GM23248 (cell line): ENCODE data around the gene WDR75. TPM values are rescaled to one million over a fixed set of nuclear protein-coding genes. Genes with fewer than 3 reads are reported as not detected.

Experiments
- DNase-seq: peaks from one replicate; pipeline ENCODE4 v3.0.0-alpha.2; 2015
- H2AFZ ChIP-seq: fragments of 200-600 bp; sonication (generic); 2 replicates; pipeline ENCODE4 v1.6.1; 2016; ENCODE audit warnings: antibody characterized with exemption
- H3F3A ChIP-seq: fragments of 200-600 bp; sonication (generic); 2 replicates; pipeline ENCODE4 v1.6.1; 2016; ENCODE audit warnings: mild to moderate bottlenecking, antibody characterized with exemption, mixed run types; ENCODE audit not compliant: insufficient read depth
- H3K27ac ChIP-seq: fragments of 200-600 bp; sonication (generic); 2 replicates; pipeline ENCODE4 v1.5.1; 2016; ENCODE audit warnings: mild to moderate bottlenecking
- H3K27me3 ChIP-seq: fragments of 200-600 bp; sonication (generic); replicated peaks from 2 replicates; pipeline ENCODE4 v1.6.1; 2016; ENCODE audit warnings: mild to moderate bottlenecking; ENCODE audit not compliant: insufficient read depth
- H3K36me3 ChIP-seq: fragments of 200-600 bp; sonication (generic); 2 replicates; pipeline ENCODE4 v1.6.1; 2016; ENCODE audit warnings: low read depth, mild to moderate bottlenecking
- H3K4me1 ChIP-seq: fragments of 200-600 bp; sonication (generic); 2 replicates; pipeline ENCODE4 v1.6.1; 2016; ENCODE audit warnings: mild to moderate bottlenecking; ENCODE audit not compliant: insufficient read depth
- H3K4me2 ChIP-seq: fragments of 200-600 bp; sonication (generic); one replicate; pipeline ENCODE4 v1.6.1; 2016; ENCODE audit warnings: mild to moderate bottlenecking; ENCODE audit not compliant: unreplicated experiment
- H3K4me3 ChIP-seq: fragments of 200-600 bp; sonication (generic); 2 replicates; pipeline ENCODE4 v1.5.1; 2016; ENCODE audit warnings: mild to moderate bottlenecking
- H3K79me2 ChIP-seq: fragments of 200-600 bp; sonication (generic); 2 replicates; pipeline ENCODE4 v1.6.1; 2016; ENCODE audit warnings: mild to moderate bottlenecking; ENCODE audit not compliant: insufficient read depth
- H3K9ac ChIP-seq: fragments of 200-600 bp; sonication (generic); 2 replicates; pipeline ENCODE4 v1.6.1; 2016; ENCODE audit warnings: mild to moderate bottlenecking
- H3K9me2 ChIP-seq: fragments of 200-600 bp; sonication (generic); 2 replicates; pipeline ENCODE4 v1.6.1; 2016; ENCODE audit warnings: mixed run types, mild to moderate bottlenecking, moderate library complexity; ENCODE audit not compliant: insufficient read depth
- H3K9me3 ChIP-seq: fragments of 200-600 bp; sonication (generic); one replicate; pipeline ENCODE4 v1.6.1; 2017; ENCODE audit warnings: low read depth
- H4K20me1 ChIP-seq: fragments of 200-600 bp; sonication (generic); 2 replicates; pipeline ENCODE4 v1.6.0; 2016; ENCODE audit not compliant: insufficient read depth
- EZH2 ChIP-seq: fragments of 200-600 bp; sonication (generic); IDR thresholded peaks from 2 replicates; pipeline ENCODE4 v1.6.1; 2018; ENCODE audit warnings: antibody characterized with exemption, mild to moderate bottlenecking; ENCODE audit not compliant: insufficient read depth, poor library complexity, severe bottlenecking
- EZH2phosphoT487 ChIP-seq: fragments of 200-600 bp; sonication (generic); IDR thresholded peaks from 2 replicates; pipeline ENCODE4 v1.6.1; 2018; ENCODE audit warnings: antibody characterized with exemption, moderate library complexity, mild to moderate bottlenecking, low read depth; ENCODE audit not compliant: insufficient read depth
- WGBS, 2 experiments: methylation state at CpG; one replicate each; pipeline ENCODE4 v1.1.6; 2015 to 2017; ENCODE audit warnings: low lambda C conversion rate in 2 of 2, low coverage in 1 of 2; ENCODE audit errors: missing lambda C conversion rate in 2 of 2; 5-methylcytosine and 5-hydroxymethylcytosine counted together
- in situ Hi-C: fragments of 300-500 bp; cut with MboI; formaldehyde crosslinking; loops from 2 replicates; pipeline ENCODE4 v1.15.0; 2020
- polyA plus RNA-seq: library from polyadenylated mRNA; unstranded; fragments of >200 nt; fragmentation: Nextera tagmentation; extraction: Ambion mirVana; gene quantifications from 2 replicates; pipeline ENCODE4 v1.2.1, GENCODE V29; 2016
- total RNA-seq: library from RNA; depleted of rRNA; stranded (reverse); fragments of >200 nt; shearing (Covaris generic); gene quantifications from 2 replicates; pipeline ENCODE4 v1.2.3, GENCODE V29; 2014

WDR75 gene
- total and polyA plus RNA-seq, 2 experiments from 2014 or later, result 25.8 to 44.1 TPM

DNA sequence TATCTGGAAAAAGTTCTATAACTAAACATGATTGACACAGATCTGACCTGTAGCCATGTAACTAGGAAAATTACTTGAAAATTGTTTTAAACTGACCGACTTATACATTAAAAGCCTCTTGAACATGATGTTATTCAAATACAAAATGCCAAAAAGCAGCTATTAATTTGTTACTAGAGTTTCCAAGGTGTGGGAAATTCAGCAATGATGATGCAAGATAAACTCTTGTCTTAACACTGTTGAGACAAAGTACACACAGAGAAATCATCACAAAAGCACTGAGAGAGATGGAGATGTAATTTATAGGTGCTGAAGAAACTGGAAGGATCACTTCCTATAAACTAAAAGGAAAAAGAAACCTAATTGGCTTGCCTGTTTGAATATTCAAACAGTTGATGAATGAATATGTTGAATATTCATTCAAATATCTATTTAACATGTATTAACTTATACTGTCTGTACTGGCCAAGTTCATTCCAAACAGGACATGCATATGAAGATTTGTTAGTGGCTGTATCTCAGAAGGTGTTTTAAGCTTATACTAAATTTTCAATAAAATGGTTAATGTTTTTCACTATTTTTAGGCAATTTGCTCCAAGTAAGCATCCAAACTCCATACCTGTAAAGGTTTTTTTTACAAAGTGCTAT lies 34.6 kb upstream of the WDR75 start:
- H3K4me1 ChIP-seq, result peaks cover 43% of the 10 kb centered on the region
- H2AFZ ChIP-seq, result no peak overlapping the region
- peaks cover 42% of the 10 kb centered on the region for H3F3A ChIP-seq
- peak overlapping the region; percentile 77 for H3K4me2 ChIP-seq
- peak overlapping the region; percentile 60 for H3K4me3 ChIP-seq
- no peaks in the 10 kb centered on the region for H4K20me1 ChIP-seq
- no peaks in the 10 kb centered on the region for H3K36me3 ChIP-seq
- no peaks in the 10 kb centered on the region for H3K9me2 ChIP-seq
- H3K79me2 ChIP-seq, result no peaks in the 10 kb centered on the region
- no peaks in the 10 kb centered on the region for H3K9me3 ChIP-seq
- DNase-seq, result no peak
- in situ Hi-C loops, result loop anchor here (25.0 kb wide), 1 partner anchor 869 kb away; no protein-coding TSS in a partner anchor
- H3K9ac ChIP-seq, result peak overlapping the region; percentile 42; the same call in 1 of the 2 replicates
- H3K27me3 ChIP-seq, result no peaks in the 10 kb centered on the region
- 91 to 93% methylated on average over 1 of the region's 1 CpG for WGBS, 2 experiments
- peak overlapping the region; percentile 68 for H3K27ac ChIP-seq
- TF ChIP-seq EZH2phosphoT487, result no peak
- TF ChIP-seq EZH2, result no peak

DNA sequence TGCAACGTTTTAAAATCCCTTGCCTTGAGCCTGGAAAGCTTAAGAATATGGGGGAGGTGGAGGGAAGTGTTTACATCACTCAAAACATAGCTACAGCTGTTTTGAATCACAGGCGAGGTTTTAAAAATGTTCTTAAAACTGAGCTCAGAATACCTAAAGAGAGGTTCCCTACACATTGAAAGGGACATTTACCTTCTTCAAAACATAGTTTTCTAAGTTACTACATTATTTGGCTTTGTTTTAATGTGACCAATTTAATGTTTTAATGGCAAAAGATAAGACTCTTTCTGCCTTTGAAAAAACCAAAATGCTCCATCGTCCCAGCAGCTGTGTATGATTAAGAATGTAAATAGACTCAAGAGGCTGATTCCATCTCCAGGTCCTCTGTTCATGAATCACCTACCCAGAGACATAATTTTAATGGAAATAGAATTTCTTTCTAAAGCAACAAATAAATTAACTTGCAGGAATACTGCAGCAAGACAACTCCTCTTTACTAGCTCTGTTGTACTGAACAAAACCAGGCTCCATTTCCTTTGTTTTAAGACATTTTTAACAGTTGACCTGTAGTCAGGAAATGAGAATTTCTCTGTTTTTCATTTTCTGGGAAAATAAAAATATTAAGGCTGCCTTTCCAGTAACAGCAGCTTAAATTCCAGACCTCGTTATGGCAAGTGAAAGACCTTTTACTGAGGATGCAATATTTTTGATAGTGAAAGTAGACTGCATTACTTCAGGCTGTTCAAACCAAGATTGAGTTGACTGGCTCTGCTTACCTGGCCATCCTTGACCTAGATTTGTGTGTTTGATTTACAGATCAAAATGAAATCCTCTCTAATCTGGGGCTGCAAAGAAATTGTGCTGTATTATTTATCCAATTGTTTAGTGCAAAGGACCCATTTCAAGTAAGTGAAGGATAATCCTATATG lies 33.7 kb upstream of the WDR75 start:
- H4K20me1 ChIP-seq, result no peaks in the 10 kb centered on the region
- DNase-seq, result peak; percentile 86
- H3K27me3 ChIP-seq, result no peaks in the 10 kb centered on the region
- H3K9ac ChIP-seq, result peak overlapping the region; percentile 42
- no peaks in the 10 kb centered on the region for H3K79me2 ChIP-seq
- H2AFZ ChIP-seq, result peak overlapping the region; percentile 37
- in situ Hi-C loops, result loop anchor here (25.0 kb wide), 1 partner anchor 870 kb away; no protein-coding TSS in a partner anchor
- no peaks in the 10 kb centered on the region for H3K9me2 ChIP-seq
- H3K9me3 ChIP-seq, result no peaks in the 10 kb centered on the region
- H3K4me3 ChIP-seq, result peak overlapping the region; percentile 60
- TF ChIP-seq EZH2phosphoT487, result no peak
- no peak for TF ChIP-seq EZH2
- H3K4me1 ChIP-seq, result peaks cover 49% of the 10 kb centered on the region
- H3K4me2 ChIP-seq, result peak overlapping the region; percentile 77
- peaks cover 46% of the 10 kb centered on the region for H3F3A ChIP-seq
- H3K27ac ChIP-seq, result peak overlapping the region; percentile 68
- no peaks in the 10 kb centered on the region for H3K36me3 ChIP-seq
- WGBS, 2 experiments, result 1% methylated on average over 4 of the region's 4 CpGs

DNA sequence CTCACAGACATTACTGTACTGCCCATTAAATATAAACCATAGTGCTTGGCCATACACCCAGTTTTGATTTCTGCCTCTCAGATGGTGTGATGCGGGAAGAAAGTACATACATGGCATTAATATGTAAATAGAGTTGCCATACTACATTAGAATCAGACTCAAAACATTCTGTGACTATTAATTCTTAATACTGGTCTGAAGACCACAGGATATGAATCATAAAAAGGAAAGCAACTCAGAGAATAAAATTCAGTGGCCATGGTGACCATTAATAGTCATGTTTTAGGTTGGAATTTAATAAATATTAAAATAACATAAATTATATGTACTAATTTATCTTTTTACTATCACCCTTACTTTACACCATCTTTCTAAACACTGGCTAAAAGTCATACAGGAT lies 33.0 kb upstream of the WDR75 start:
- H2AFZ ChIP-seq, result no peak overlapping the region
- peak; percentile 23 for DNase-seq
- peaks cover 49% of the 10 kb centered on the region for H3K4me1 ChIP-seq

DNA sequence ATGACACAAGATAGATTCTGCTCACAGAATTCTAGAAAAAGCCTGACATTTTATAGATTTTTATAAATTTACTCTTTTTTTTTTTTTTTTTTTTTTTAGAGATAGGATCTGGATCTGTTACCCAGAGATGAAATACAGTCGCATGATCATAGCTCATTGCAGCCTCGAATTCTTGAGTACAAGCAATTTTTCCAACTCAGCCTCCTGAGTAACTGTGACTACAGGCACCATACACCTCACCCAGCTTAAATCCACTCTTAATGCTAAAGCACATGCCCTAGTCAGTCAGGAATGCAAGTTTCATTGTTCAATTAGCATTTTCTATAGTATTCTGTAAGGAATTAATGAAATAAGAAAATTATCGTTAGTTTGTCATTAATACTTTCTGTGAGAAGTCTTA lies 32.1 kb upstream of the WDR75 start:
- 55 to 63% methylated on average over 3 of the region's 3 CpGs for WGBS, 2 experiments
- Histone ChIP-seq H3K4me3 (no peak overlapping the region), H2AFZ (no peak overlapping the region), H3F3A (peaks cover 35% of the 10 kb centered on the region), H4K20me1 (no peaks in the 10 kb centered on the region), H3K4me2 (no peak overlapping the region), H3K9me3 (no peaks in the 10 kb centered on the region), H3K9me2 (no peaks in the 10 kb centered on the region), H3K27me3 (no peaks in the 10 kb centered on the region), H3K36me3 (no peaks in the 10 kb centered on the region), H3K9ac (no peak overlapping the region), H3K4me1 (peaks cover 49% of the 10 kb centered on the region), H3K27ac (no peak overlapping the region), H3K79me2 (no peaks in the 10 kb centered on the region)
- peak; percentile 40 for DNase-seq
- TF ChIP-seq EZH2phosphoT487, result no peak
- in situ Hi-C loops, result loop anchor here (25.0 kb wide), 1 partner anchor 872 kb away; no protein-coding TSS in a partner anchor

More for the DNA sequence above, 33.0 kb upstream of the WDR75 start:
- Histone ChIP-seq H3K79me2 (no peaks in the 10 kb centered on the region), H4K20me1 (no peaks in the 10 kb centered on the region), H3F3A (peaks cover 39% of the 10 kb centered on the region), H3K4me2 (peak overlapping the region; percentile 77), H3K4me3 (peak overlapping the region; percentile 60), H3K27me3 (no peaks in the 10 kb centered on the region), H3K9ac (peak overlapping the region; percentile 42), H3K27ac (peak overlapping the region; percentile 68), H3K9me2 (no peaks in the 10 kb centered on the region), H3K36me3 (no peaks in the 10 kb centered on the region), H3K9me3 (no peaks in the 10 kb centered on the region)
- 74 to 76% methylated on average over 1 of the region's 1 CpG for WGBS, 2 experiments
- TF ChIP-seq EZH2 (no peak), EZH2phosphoT487 (no peak)
- in situ Hi-C loops, result loop anchor here (25.0 kb wide), 1 partner anchor 871 kb away; no protein-coding TSS in a partner anchor
